Measurements from ENCODE around the gene FOXQ1. TPM values are rescaled to one million over a fixed set of nuclear protein-coding genes. Genes with fewer than 3 reads are reported as not detected.
A peak's percentile ranks its signal among the peaks of the same experiment; 100 is the strongest.

The FOXQ1 gene
- total and polyA plus RNA-seq, 2 of the 13 experiments (the other 11 are each of a cell fraction or from before 2014, with no cell fraction given), result 35.2 to 39.8 TPM

DNA sequence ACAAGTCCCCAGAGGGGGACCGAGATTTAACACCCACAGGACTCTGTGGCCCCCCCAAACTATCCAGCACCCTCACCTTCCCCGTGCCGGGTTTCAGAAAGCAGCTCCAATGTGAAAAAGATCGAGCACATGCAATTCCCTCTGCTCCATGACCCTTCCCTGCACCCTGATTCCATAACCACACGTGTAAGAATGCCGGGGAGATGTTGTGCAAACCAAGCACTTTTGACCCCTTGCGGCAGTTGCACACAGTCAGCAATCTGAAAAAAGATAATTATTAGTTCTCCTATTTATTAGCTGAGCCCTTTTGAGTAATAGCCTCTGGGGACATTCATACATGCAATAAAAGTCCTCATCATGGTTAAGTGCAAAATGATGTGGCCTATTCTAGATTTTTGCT lies 13.0 kb downstream of the FOXQ1 start (continued):
- TF ChIP-seq, protein P1, sequence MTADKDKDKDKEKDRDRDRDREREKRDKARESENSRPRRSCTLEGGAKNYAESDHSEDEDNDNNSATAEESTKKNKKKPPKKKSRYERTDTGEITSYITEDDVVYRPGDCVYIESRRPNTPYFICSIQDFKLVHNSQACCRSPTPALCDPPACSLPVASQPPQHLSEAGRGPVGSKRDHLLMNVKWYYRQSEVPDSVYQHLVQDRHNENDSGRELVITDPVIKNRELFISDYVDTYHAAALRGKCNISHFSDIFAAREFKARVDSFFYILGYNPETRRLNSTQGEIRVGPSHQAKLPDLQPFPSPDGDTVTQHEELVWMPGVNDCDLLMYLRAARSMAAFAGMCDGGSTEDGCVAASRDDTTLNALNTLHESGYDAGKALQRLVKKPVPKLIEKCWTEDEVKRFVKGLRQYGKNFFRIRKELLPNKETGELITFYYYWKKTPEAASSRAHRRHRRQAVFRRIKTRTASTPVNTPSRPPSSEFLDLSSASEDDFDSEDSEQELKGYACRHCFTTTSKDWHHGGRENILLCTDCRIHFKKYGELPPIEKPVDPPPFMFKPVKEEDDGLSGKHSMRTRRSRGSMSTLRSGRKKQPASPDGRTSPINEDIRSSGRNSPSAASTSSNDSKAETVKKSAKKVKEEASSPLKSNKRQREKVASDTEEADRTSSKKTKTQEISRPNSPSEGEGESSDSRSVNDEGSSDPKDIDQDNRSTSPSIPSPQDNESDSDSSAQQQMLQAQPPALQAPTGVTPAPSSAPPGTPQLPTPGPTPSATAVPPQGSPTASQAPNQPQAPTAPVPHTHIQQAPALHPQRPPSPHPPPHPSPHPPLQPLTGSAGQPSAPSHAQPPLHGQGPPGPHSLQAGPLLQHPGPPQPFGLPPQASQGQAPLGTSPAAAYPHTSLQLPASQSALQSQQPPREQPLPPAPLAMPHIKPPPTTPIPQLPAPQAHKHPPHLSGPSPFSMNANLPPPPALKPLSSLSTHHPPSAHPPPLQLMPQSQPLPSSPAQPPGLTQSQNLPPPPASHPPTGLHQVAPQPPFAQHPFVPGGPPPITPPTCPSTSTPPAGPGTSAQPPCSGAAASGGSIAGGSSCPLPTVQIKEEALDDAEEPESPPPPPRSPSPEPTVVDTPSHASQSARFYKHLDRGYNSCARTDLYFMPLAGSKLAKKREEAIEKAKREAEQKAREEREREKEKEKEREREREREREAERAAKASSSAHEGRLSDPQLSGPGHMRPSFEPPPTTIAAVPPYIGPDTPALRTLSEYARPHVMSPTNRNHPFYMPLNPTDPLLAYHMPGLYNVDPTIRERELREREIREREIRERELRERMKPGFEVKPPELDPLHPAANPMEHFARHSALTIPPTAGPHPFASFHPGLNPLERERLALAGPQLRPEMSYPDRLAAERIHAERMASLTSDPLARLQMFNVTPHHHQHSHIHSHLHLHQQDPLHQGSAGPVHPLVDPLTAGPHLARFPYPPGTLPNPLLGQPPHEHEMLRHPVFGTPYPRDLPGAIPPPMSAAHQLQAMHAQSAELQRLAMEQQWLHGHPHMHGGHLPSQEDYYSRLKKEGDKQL (CRISPR knock-in tag; IDR thresholded peaks at IDR 0.05; ENCODE audit: low read depth), result no peak
- 0 out of 2 replicates have a peak, but pooled peaks have one; percentile 24 for TF ChIP-seq NKX3-1 (CRISPR knock-in tag; IDR thresholded peaks at IDR 0.05)
- TF ChIP-seq POLR2G (IDR thresholded peaks at IDR 0.05; ENCODE audit: low read depth, low read length), result peak; percentile 44
- TF ChIP-seq, protein P2, sequence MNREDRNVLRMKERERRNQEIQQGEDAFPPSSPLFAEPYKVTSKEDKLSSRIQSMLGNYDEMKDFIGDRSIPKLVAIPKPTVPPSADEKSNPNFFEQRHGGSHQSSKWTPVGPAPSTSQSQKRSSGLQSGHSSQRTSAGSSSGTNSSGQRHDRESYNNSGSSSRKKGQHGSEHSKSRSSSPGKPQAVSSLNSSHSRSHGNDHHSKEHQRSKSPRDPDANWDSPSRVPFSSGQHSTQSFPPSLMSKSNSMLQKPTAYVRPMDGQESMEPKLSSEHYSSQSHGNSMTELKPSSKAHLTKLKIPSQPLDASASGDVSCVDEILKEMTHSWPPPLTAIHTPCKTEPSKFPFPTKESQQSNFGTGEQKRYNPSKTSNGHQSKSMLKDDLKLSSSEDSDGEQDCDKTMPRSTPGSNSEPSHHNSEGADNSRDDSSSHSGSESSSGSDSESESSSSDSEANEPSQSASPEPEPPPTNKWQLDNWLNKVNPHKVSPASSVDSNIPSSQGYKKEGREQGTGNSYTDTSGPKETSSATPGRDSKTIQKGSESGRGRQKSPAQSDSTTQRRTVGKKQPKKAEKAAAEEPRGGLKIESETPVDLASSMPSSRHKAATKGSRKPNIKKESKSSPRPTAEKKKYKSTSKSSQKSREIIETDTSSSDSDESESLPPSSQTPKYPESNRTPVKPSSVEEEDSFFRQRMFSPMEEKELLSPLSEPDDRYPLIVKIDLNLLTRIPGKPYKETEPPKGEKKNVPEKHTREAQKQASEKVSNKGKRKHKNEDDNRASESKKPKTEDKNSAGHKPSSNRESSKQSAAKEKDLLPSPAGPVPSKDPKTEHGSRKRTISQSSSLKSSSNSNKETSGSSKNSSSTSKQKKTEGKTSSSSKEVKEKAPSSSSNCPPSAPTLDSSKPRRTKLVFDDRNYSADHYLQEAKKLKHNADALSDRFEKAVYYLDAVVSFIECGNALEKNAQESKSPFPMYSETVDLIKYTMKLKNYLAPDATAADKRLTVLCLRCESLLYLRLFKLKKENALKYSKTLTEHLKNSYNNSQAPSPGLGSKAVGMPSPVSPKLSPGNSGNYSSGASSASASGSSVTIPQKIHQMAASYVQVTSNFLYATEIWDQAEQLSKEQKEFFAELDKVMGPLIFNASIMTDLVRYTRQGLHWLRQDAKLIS (CRISPR knock-in tag; IDR thresholded peaks at IDR 0.05), result no peak
- TF ChIP-seq ZNF788 (CRISPR knock-in tag; IDR thresholded peaks at IDR 0.05; ENCODE audit: borderline replicate concordance), result no peak
- TF ChIP-seq ZNF557 (CRISPR knock-in tag; IDR thresholded peaks at IDR 0.05), result no peak
- no peak for TF ChIP-seq MEIS2 (CRISPR knock-in tag; IDR thresholded peaks at IDR 0.05)
- no peak for TF ChIP-seq ZNF337 (CRISPR knock-in tag; IDR thresholded peaks at IDR 0.05; ENCODE audit: borderline replicate concordance, low read depth)
- peak; percentile 74; the same call in 1 of the 2 replicates for TF ChIP-seq BCL6 (CRISPR knock-in tag; IDR thresholded peaks at IDR 0.05)
- TF ChIP-seq, protein P3, sequence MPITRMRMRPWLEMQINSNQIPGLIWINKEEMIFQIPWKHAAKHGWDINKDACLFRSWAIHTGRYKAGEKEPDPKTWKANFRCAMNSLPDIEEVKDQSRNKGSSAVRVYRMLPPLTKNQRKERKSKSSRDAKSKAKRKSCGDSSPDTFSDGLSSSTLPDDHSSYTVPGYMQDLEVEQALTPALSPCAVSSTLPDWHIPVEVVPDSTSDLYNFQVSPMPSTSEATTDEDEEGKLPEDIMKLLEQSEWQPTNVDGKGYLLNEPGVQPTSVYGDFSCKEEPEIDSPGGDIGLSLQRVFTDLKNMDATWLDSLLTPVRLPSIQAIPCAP (CRISPR knock-in tag; IDR thresholded peaks at IDR 0.05; ENCODE audit: low read depth), result no peak
- TF ChIP-seq ZNF274 (CRISPR knock-in tag; IDR thresholded peaks at IDR 0.05), result no peak
- TF ChIP-seq SIN3B (IDR thresholded peaks at IDR 0.05; ENCODE audit: low read length), result no peak
- TF ChIP-seq KLF15 (CRISPR knock-in tag; IDR thresholded peaks at IDR 0.05; ENCODE audit: borderline replicate concordance), result no peak
- TF ChIP-seq RARA (CRISPR knock-in tag; IDR thresholded peaks at IDR 0.05), result peak; percentile 98
- no peak for TF ChIP-seq SIX1 (CRISPR knock-in tag; IDR thresholded peaks at IDR 0.05; ENCODE audit: borderline replicate concordance)
- peak; percentile 65 for TF ChIP-seq GATAD2A (CRISPR knock-in tag; IDR thresholded peaks at IDR 0.05)
- no peak for TF ChIP-seq KLF16 (CRISPR knock-in tag; IDR thresholded peaks at IDR 0.05)
- 0 out of 2 replicates have a peak, but pooled peaks have one; percentile 8 for TF ChIP-seq HIVEP1 (CRISPR knock-in tag; IDR thresholded peaks at IDR 0.05)
- TF ChIP-seq FOXA1 (IDR thresholded peaks at IDR 0.05), result no peak
- 0 out of 2 replicates have a peak, but pooled peaks have one; percentile 9 for TF ChIP-seq FOXA1 (CRISPR knock-in tag; IDR thresholded peaks at IDR 0.05)
- TF ChIP-seq ZNF720 (CRISPR knock-in tag; IDR thresholded peaks at IDR 0.05), result no peak
- TF ChIP-seq ZNF383 (CRISPR knock-in tag; IDR thresholded peaks at IDR 0.05; ENCODE audit: borderline replicate concordance), result no peak
- no peak for TF ChIP-seq TEAD3 (CRISPR knock-in tag; optimal IDR thresholded peaks at IDR 0.05; ENCODE audit: borderline replicate concordance)
